SJSA1 (cell line): ENCODE results near the gene CDKL2. TPM values are rescaled to one million over a fixed set of nuclear protein-coding genes. Genes with fewer than 3 reads are reported as not detected.

Source experiments
- DNase-seq, 2 experiments: peaks; one replicate each; pipeline ENCODE4 v3.0.0-alpha.2; 2015 to 2020; ENCODE audit warnings: low spot score in 2 of 2, low read depth in 1 of 2
- H3K27ac ChIP-seq: fragments of 250-450 bp; sonication (Bioruptor Pico); 2 replicates; pipeline ENCODE4 v1.5.1; 2020; ENCODE audit warnings: mild to moderate bottlenecking, moderate library complexity
- H3K27me3 ChIP-seq: fragments of 250-450 bp; sonication (Bioruptor Pico); replicated peaks from 2 replicates; pipeline ENCODE4 v1.5.1; 2020; ENCODE audit warnings: mild to moderate bottlenecking, moderate library complexity
- H3K36me3 ChIP-seq: fragments of 250-450 bp; sonication (Bioruptor Pico); 2 replicates; pipeline ENCODE4 v1.5.1; 2020; ENCODE audit warnings: mild to moderate bottlenecking
- H3K4me1 ChIP-seq: fragments of 250-450 bp; sonication (Bioruptor Pico); replicated peaks from 2 replicates; pipeline ENCODE4 v1.6.1; 2021; ENCODE audit warnings: mild to moderate bottlenecking
- H3K4me3 ChIP-seq: fragments of 250-450 bp; sonication (Bioruptor Pico); 2 replicates; pipeline ENCODE4 v1.5.1; 2020; ENCODE audit warnings: mild to moderate bottlenecking
- H3K9me3 ChIP-seq: fragments of 250-450 bp; sonication (Bioruptor Pico); replicated peaks from 2 replicates; pipeline ENCODE4 v1.5.1; 2020; ENCODE audit warnings: mild to moderate bottlenecking
- total RNA-seq: library from RNA; depleted of rRNA; stranded (reverse); fragments of >200 nt; shearing (Covaris generic); gene quantifications from 2 replicates; pipeline ENCODE4 v1.2.3, GENCODE V29; 2014

Gene CDKL2
- total RNA-seq, 1 experiment from 2014 or later = 0.37 TPM

GRCh38 chr4:75660491-75660890 is 30.2 kb upstream of the CDKL2 start:
- Histone ChIP-seq H3K36me3 (peaks cover 49% of the 10 kb centered on the region), H3K27ac (no peak overlapping the region), H3K4me3 (no peak overlapping the region), H3K27me3 (no peaks in the 10 kb centered on the region), H3K4me1 (peaks cover 8% of the 10 kb centered on the region), H3K9me3 (no peaks in the 10 kb centered on the region)
- no peak for DNase-seq

- H3K27ac ChIP-seq = no peak overlapping the region
- DNase-seq = no peak
- H3K36me3 ChIP-seq = peaks cover 58% of the 10 kb centered on the region
- H3K4me1 ChIP-seq = peaks cover 8% of the 10 kb centered on the region
- H3K27me3 ChIP-seq = no peaks in the 10 kb centered on the region
- no peak overlapping the region for H3K4me3 ChIP-seq
- no peaks in the 10 kb centered on the region for H3K9me3 ChIP-seq
Measured at GRCh38 chr4:75659512-75660031, 29.2 kb upstream of the CDKL2 start.

GRCh38 chr4:75658876-75659275 is 28.5 kb upstream of the CDKL2 start:
- peaks cover 8% of the 10 kb centered on the region for H3K4me1 ChIP-seq
- no peak overlapping the region for H3K4me3 ChIP-seq
- DNase-seq = no peak
- H3K27me3 ChIP-seq = no peaks in the 10 kb centered on the region
- H3K36me3 ChIP-seq = peaks cover 65% of the 10 kb centered on the region
- H3K27ac ChIP-seq = no peak overlapping the region
- no peaks in the 10 kb centered on the region for H3K9me3 ChIP-seq

- peaks cover 82% of the 10 kb centered on the region for H3K36me3 ChIP-seq
- H3K4me1 ChIP-seq = peaks cover 8% of the 10 kb centered on the region
- no peak overlapping the region for H3K4me3 ChIP-seq
- H3K9me3 ChIP-seq = no peaks in the 10 kb centered on the region
- no peak overlapping the region for H3K27ac ChIP-seq
- DNase-seq = no peak
- H3K27me3 ChIP-seq = no peaks in the 10 kb centered on the region
Measured at GRCh38 chr4:75655562-75655961, 25.2 kb upstream of the CDKL2 start.

GRCh38 chr4:75654905-75655304 is 24.6 kb upstream of the CDKL2 start:
- DNase-seq = no peak
- Histone ChIP-seq H3K9me3 (no peaks in the 10 kb centered on the region), H3K27ac (no peak overlapping the region), H3K36me3 (peaks cover 76% of the 10 kb centered on the region), H3K4me1 (peaks cover 8% of the 10 kb centered on the region), H3K4me3 (no peak overlapping the region), H3K27me3 (no peaks in the 10 kb centered on the region)

GRCh38 chr4:75653845-75654503 is 23.6 kb upstream of the CDKL2 start:
- H3K36me3 ChIP-seq = peaks cover 80% of the 10 kb centered on the region
- H3K27me3 ChIP-seq = no peaks in the 10 kb centered on the region
- H3K4me1 ChIP-seq = peaks cover under 1% of the 10 kb centered on the region
- no peaks in the 10 kb centered on the region for H3K9me3 ChIP-seq
- H3K27ac ChIP-seq = no peak overlapping the region
- no peak for DNase-seq
- no peak overlapping the region for H3K4me3 ChIP-seq

GRCh38 chr4:75644095-75644494 is 13.8 kb upstream of the CDKL2 start:
- no peak for DNase-seq
- Histone ChIP-seq H3K27ac (no peak overlapping the region), H3K9me3 (no peaks in the 10 kb centered on the region), H3K4me3 (no peak overlapping the region), H3K36me3 (peaks cover 53% of the 10 kb centered on the region), H3K27me3 (no peaks in the 10 kb centered on the region), H3K4me1 (no peaks in the 10 kb centered on the region)

- H3K4me1 ChIP-seq = no peaks in the 10 kb centered on the region
- peaks cover 50% of the 10 kb centered on the region for H3K36me3 ChIP-seq
- no peaks in the 10 kb centered on the region for H3K9me3 ChIP-seq
- no peak for DNase-seq
- H3K4me3 ChIP-seq = no peak overlapping the region
- H3K27ac ChIP-seq = no peak overlapping the region
- no peaks in the 10 kb centered on the region for H3K27me3 ChIP-seq
Measured at GRCh38 chr4:75643651-75644050, 13.3 kb upstream of the CDKL2 start.

- H3K27ac ChIP-seq = no peak overlapping the region
- H3K27me3 ChIP-seq = no peaks in the 10 kb centered on the region
- H3K4me1 ChIP-seq = peaks cover 16% of the 10 kb centered on the region
- no peak overlapping the region for H3K4me3 ChIP-seq
- DNase-seq = no peak
- no peaks in the 10 kb centered on the region for H3K9me3 ChIP-seq
- H3K36me3 ChIP-seq = peaks cover 12% of the 10 kb centered on the region
Measured at GRCh38 chr4:75639124-75639695, 8.9 kb upstream of the CDKL2 start.

GRCh38 chr4:75637827-75638226 is 7.5 kb upstream of the CDKL2 start:
- Histone ChIP-seq H3K36me3 (0 out of 2 replicates have a peak, but pooled peaks cover 2% of the 10 kb centered on the region), H3K27ac (no peak overlapping the region), H3K4me3 (no peak overlapping the region), H3K4me1 (peaks cover 16% of the 10 kb centered on the region), H3K9me3 (no peaks in the 10 kb centered on the region), H3K27me3 (no peaks in the 10 kb centered on the region)
- DNase-seq = no peak

- Histone ChIP-seq H3K4me3 (no peak overlapping the region), H3K4me1 (peaks cover 16% of the 10 kb centered on the region), H3K27me3 (no peaks in the 10 kb centered on the region), H3K9me3 (no peaks in the 10 kb centered on the region), H3K27ac (no peak overlapping the region), H3K36me3 (no peaks in the 10 kb centered on the region)
- peak in 1 of 2 experiments; percentile 33 for DNase-seq
Measured at GRCh38 chr4:75637176-75637575, 6.8 kb upstream of the CDKL2 start.

GRCh38 chr4:75634951-75635350 is 4.6 kb upstream of the CDKL2 start:
- H3K27me3 ChIP-seq = no peaks in the 10 kb centered on the region
- no peaks in the 10 kb centered on the region for H3K36me3 ChIP-seq
- H3K4me1 ChIP-seq = peaks cover 16% of the 10 kb centered on the region
- H3K4me3 ChIP-seq = no peak overlapping the region
- no peak overlapping the region for H3K27ac ChIP-seq
- DNase-seq = no peak
- H3K9me3 ChIP-seq = no peaks in the 10 kb centered on the region

- no peak for DNase-seq
- Histone ChIP-seq H3K4me1 (peaks cover 16% of the 10 kb centered on the region), H3K4me3 (no peak overlapping the region), H3K27ac (no peak overlapping the region), H3K36me3 (no peaks in the 10 kb centered on the region), H3K27me3 (no peaks in the 10 kb centered on the region), H3K9me3 (no peaks in the 10 kb centered on the region)
Measured at GRCh38 chr4:75634281-75634680, 4.0 kb upstream of the CDKL2 start.

GRCh38 chr4:75633846-75634245 is 3.5 kb upstream of the CDKL2 start:
- Histone ChIP-seq H3K27me3 (no peaks in the 10 kb centered on the region), H3K4me3 (no peak overlapping the region), H3K36me3 (no peaks in the 10 kb centered on the region), H3K9me3 (no peaks in the 10 kb centered on the region), H3K27ac (no peak overlapping the region), H3K4me1 (peaks cover 16% of the 10 kb centered on the region)
- no peak for DNase-seq
